Measurements from ENCODE around the gene SNAI1. TPM values are rescaled to one million over a fixed set of nuclear protein-coding genes. Genes with fewer than 3 reads are reported as not detected.

Gene SNAI1
- total and polyA plus RNA-seq, 11 donors: 0.37 to 6.7 (median 1.6) TPM

GRCh38 chr20:50029083-50029696, 46.4 kb downstream of the SNAI1 start:
- ATAC-seq (no peak), DNase-seq (no peak)
- no peaks in the 10 kb centered on the region for H3K9me3 ChIP-seq
- no peak for TF ChIP-seq CTCF (IDR thresholded peaks at IDR 0.05)
- TF ChIP-seq POLR2A (IDR thresholded peaks at IDR 0.05): no peak
- intact Hi-C loops (cut with DNase I): no loop called here
- H3K4me3 ChIP-seq: no peak overlapping the region
- 89 to 96% (median 95%) methylated on average over 15 of the region's 15 CpGs for WGBS, 4 donors
- H3K4me1 ChIP-seq: peaks cover 0 to 53% (median 24%) of the 10 kb centered on the region in 12 donors
- no peaks in the 10 kb centered on the region for H3K36me3 ChIP-seq
- peak overlapping the region in 1 of 12 donors; percentile 64 for H3K27ac ChIP-seq
- H3K27me3 ChIP-seq: no peaks in the 10 kb centered on the region

GRCh38 chr20:50029697-50030461, 47.1 kb downstream of the SNAI1 start:
- no peaks in the 10 kb centered on the region for H3K27me3 ChIP-seq
- peak in 3 of 4 donors; percentile 45 to 61 (median 53) for ATAC-seq
- intact Hi-C loops (cut with DNase I): no loop called here
- TF ChIP-seq CTCF (IDR thresholded peaks at IDR 0.05): no peak
- no peak for TF ChIP-seq POLR2A (IDR thresholded peaks at IDR 0.05)
- DNase-seq: peak; percentile 43 to 82 (median 63)
- peak overlapping the region in 4 of 12 donors; percentile 4 to 64 (median 42) for H3K27ac ChIP-seq
- no peaks in the 10 kb centered on the region for H3K36me3 ChIP-seq
- H3K9me3 ChIP-seq: no peaks in the 10 kb centered on the region
- whole genome bisulfite sequencing, 4 donors: 55 to 67% (median 61%) methylated on average over 12 to 19 of the region's 19 CpGs
- H3K4me1 ChIP-seq: peaks cover 0 to 60% (median 27%) of the 10 kb centered on the region in 12 donors
- no peak overlapping the region for H3K4me3 ChIP-seq

- intact Hi-C loops (cut with DNase I): no loop called here
- ATAC-seq: no peak
- peak overlapping the region in 2 of 12 donors; percentile 24 to 54 for H3K27ac ChIP-seq
- H3K27me3 ChIP-seq: no peaks in the 10 kb centered on the region
- no peak overlapping the region for H3K4me3 ChIP-seq
- DNase-seq: no peak
- H3K4me1 ChIP-seq: peaks cover 0 to 49% (median 15%) of the 10 kb centered on the region in 12 donors
- H3K36me3 ChIP-seq: no peaks in the 10 kb centered on the region
- no peaks in the 10 kb centered on the region for H3K9me3 ChIP-seq
- 88 to 96% (median 93%) methylated on average over 9 of the region's 9 CpGs for WGBS, 4 donors
- TF ChIP-seq CTCF (IDR thresholded peaks at IDR 0.05) (no peak), POLR2A (IDR thresholded peaks at IDR 0.05) (no peak)
Measured at GRCh38 chr20:50032955-50033666, 50.3 kb downstream of the SNAI1 start.
